ENCODE data around the gene RRP9. TPM values are rescaled to one million over a fixed set of nuclear protein-coding genes. Genes with fewer than 3 reads are reported as not detected.
A peak's percentile ranks its signal among the peaks of the same experiment; 100 is the strongest.

The RRP9 gene
- total RNA-seq, 6 experiments from 2014 or later = 5.2 to 10.8 (median 7.6) TPM

DNA sequence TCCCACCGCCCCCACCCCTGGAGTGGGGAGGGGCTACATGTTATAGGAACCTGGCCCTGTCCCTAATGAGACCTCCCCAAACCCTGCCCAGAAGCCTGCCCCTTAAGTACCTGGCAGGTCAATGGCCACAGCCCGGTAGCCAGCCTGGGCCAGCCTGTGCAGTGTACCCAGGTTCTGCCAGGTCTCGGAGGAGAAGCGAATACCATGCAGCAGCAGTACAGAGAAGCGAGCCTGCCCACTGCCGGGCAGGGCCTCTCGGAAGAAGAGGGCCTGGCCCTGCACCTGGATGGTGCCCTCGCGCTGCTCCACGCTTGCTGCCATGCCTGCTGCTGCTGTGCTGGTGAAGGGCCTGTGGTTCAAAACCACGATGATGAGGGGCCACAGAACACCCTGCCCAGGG is 29.6 kb upstream of the RRP9 start:
- WGBS (ENCODE audit: insufficient coverage, low coverage, low lambda C conversion rate, missing lambda C conversion rate) = 100% methylated on average over 1 of the region's 11 CpGs
- TF ChIP-seq, protein P1, sequence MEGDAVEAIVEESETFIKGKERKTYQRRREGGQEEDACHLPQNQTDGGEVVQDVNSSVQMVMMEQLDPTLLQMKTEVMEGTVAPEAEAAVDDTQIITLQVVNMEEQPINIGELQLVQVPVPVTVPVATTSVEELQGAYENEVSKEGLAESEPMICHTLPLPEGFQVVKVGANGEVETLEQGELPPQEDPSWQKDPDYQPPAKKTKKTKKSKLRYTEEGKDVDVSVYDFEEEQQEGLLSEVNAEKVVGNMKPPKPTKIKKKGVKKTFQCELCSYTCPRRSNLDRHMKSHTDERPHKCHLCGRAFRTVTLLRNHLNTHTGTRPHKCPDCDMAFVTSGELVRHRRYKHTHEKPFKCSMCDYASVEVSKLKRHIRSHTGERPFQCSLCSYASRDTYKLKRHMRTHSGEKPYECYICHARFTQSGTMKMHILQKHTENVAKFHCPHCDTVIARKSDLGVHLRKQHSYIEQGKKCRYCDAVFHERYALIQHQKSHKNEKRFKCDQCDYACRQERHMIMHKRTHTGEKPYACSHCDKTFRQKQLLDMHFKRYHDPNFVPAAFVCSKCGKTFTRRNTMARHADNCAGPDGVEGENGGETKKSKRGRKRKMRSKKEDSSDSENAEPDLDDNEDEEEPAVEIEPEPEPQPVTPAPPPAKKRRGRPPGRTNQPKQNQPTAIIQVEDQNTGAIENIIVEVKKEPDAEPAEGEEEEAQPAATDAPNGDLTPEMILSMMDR (IDR thresholded peaks at IDR 0.05) = no peak
- TF ChIP-seq POLR2A (IDR thresholded peaks at IDR 0.05) = no peak

GRCh38 chr3:51970606-51971300 is 29.0 kb upstream of the RRP9 start:
- ATAC-seq (peak in 2 of 4 donors; percentile 10 to 18), DNase-seq (peak; percentile 70 to 91 (median 82))
- H3K9me3 ChIP-seq = no peaks in the 10 kb centered on the region
- TF ChIP-seq, protein P1 (IDR thresholded peaks at IDR 0.05) = no peak
- TF ChIP-seq POLR2A (IDR thresholded peaks at IDR 0.05) = no peak
- intact Hi-C loops (cut with DNase I) = no loop called here
- no peaks in the 10 kb centered on the region for H3K36me3 ChIP-seq
- 26% methylated on average over 3 of the region's 6 CpGs for WGBS (ENCODE audit: insufficient coverage, low coverage, low lambda C conversion rate, missing lambda C conversion rate)
- H3K4me3 ChIP-seq = no peak overlapping the region
- H3K27ac ChIP-seq = no peak overlapping the region
- H3K4me1 ChIP-seq = peaks cover 0 to 40% (median 16%) of the 10 kb centered on the region in 4 donors
- no peaks in the 10 kb centered on the region for H3K27me3 ChIP-seq

More for the DNA sequence above, 29.6 kb upstream of the RRP9 start:
- Histone ChIP-seq H3K27me3 (no peaks in the 10 kb centered on the region), H3K27ac (no peak overlapping the region), H3K4me1 (peaks cover 0 to 45% (median 16%) of the 10 kb centered on the region in 4 donors), H3K9me3 (no peaks in the 10 kb centered on the region), H3K4me3 (no peak overlapping the region), H3K36me3 (no peaks in the 10 kb centered on the region)
- DNase-seq (no peak), ATAC-seq (no peak)
- intact Hi-C loops (cut with DNase I) = no loop called here

DNA sequence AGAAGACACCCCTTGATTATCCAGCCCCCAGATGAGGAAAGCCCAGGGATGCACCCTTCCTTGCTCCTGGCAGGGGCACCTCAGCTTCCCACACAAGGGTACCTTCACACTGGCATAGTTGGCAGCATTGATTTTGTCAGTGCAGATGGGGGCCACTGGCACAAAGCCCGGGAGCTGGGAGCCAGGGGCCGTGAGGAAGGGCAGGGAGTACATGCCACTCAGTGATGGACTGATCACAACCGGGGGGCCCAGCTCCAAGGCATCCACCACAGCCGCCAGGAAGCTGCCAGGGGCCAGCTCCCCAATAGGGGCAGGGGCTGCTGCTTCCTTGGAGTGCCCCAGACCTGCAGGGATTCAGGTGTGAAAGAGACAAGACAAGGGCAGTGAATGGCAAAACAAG is 28.1 kb upstream of the RRP9 start:
- ATAC-seq (no peak), DNase-seq (no peak)
- H3K9me3 ChIP-seq = no peaks in the 10 kb centered on the region
- no peaks in the 10 kb centered on the region for H3K27me3 ChIP-seq
- TF ChIP-seq POLR2A (IDR thresholded peaks at IDR 0.05) = no peak
- TF ChIP-seq, protein P1 (IDR thresholded peaks at IDR 0.05) = no peak
- peaks cover 0 to 37% (median 16%) of the 10 kb centered on the region in 4 donors for H3K4me1 ChIP-seq
- WGBS (ENCODE audit: insufficient coverage, low coverage, low lambda C conversion rate, missing lambda C conversion rate) = no CpG with 5 or more reads among the region's 4 CpGs
- no peaks in the 10 kb centered on the region for H3K36me3 ChIP-seq
- no peak overlapping the region for H3K4me3 ChIP-seq
- intact Hi-C loops (cut with DNase I) = no loop called here
- no peak overlapping the region for H3K27ac ChIP-seq

DNA sequence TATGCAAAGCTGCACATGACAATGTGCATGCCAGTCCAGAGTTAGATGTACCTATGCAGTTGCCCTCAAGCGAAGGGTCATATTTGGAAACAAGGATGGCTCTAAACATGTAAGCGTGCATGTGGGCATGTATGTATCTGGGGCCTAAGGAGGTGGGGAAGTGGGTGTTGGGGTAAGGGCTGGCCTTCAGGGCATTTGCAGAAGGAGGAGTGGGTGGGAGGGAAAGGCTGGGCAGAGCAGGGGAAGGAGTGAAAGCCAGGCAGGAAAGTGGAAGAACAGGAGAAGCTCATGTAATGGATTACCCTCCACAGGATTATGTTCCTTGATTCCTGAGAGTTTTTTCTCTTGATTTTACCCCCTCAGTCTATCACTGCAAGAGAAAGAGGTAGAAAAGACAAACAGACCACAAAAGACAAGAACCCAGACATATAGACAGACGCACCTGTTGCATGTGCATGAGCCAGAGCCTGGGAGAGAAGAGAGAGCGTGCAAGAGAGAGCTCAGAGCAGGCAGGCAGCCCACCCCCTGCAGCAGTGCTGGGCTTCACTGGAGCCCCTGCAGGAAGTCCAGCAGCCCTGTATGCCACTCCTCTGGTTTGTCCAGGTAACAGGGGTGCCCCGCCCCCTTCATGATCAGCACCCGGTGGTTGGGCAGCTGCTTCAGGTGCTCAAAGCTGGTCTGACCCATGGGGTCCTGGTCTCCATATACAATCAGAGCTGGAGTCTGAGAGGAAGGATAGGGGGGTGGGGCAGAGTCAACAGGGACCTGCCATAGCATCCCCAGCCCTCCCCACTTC is 27.4 kb upstream of the RRP9 start:
- no peak for ATAC-seq
- no peak overlapping the region for H3K27ac ChIP-seq
- 84% methylated on average over 4 of the region's 6 CpGs for WGBS (ENCODE audit: insufficient coverage, low coverage, low lambda C conversion rate, missing lambda C conversion rate)
- no peak for TF ChIP-seq POLR2A (IDR thresholded peaks at IDR 0.05)
- TF ChIP-seq, protein P1 (IDR thresholded peaks at IDR 0.05) = no peak
- no peak for DNase-seq
- no peaks in the 10 kb centered on the region for H3K9me3 ChIP-seq
- H3K36me3 ChIP-seq = no peaks in the 10 kb centered on the region
- intact Hi-C loops (cut with DNase I) = no loop called here
- peaks cover 0 to 37% (median 12%) of the 10 kb centered on the region in 4 donors for H3K4me1 ChIP-seq
- no peaks in the 10 kb centered on the region for H3K27me3 ChIP-seq
- no peak overlapping the region for H3K4me3 ChIP-seq
